Left forelimb (tissue), 1 donor: ENCODE results near the gene FBXL15.
"Not testable (repeated sequence)": the region's sequence is repeated elsewhere in the genome, so short reads cannot be mapped to it uniquely, and the experiment has no call there.

Experiments
- DNase-seq: peaks from one replicate; pipeline ENCODE4 v3.0.0-alpha.2; 2018; ENCODE audit warnings: low spot score

FBXL15 gene

GRCh38 chr10:102431452-102432124 is 11.0 kb downstream of the FBXL15 start:
- no peak for DNase-seq

GRCh38 chr10:102432162-102432950 is 11.7 kb downstream of the FBXL15 start, which contains the start of gene CUEDC2:
CUEDC2 (minus strand) TSS chr10:102432574; CDS start chr10:102425188, 7,386 bp downstream.
- peak; percentile 98 for DNase-seq

- DNase-seq: no peak
Observed at GRCh38 chr10:102433619-102434046, 13.0 kb downstream of the FBXL15 start.

DNA sequence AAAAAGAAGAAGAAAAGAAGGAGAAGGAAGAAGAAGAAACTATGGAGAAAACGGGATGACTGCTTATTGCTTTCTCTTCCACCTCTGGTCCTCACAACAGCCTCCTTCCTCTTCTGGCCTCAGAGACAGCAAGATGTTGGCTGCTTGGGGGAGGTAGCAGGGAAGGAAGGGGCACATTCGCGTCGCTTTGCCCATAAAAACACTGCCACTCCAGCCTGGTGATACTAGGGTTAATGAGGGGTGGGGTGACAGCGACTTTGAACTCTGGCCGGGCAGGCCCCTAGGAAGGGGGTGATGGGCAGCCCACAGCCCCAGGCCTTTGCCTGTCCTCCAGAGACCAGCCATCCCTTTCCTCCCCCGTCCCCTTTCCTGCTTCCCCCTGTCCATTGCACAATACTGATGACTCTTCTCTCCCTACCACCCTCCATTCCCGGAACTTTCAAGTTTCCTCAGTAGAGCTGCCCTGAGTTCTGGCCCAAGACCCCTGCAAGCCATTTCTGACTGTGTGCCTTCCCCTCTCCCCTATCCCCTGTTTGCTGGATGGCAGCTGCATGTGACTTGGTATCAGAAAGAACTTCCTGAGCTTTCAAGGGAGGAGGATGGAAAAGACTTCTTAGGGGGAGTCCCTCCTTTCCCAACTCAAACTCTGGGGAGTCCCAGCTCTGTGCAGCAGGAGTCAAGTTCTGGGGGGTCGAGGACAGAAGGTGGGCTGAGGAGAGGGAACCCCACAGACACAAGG is 13.9 kb downstream of the FBXL15 start:
- no peak for DNase-seq

DNA sequence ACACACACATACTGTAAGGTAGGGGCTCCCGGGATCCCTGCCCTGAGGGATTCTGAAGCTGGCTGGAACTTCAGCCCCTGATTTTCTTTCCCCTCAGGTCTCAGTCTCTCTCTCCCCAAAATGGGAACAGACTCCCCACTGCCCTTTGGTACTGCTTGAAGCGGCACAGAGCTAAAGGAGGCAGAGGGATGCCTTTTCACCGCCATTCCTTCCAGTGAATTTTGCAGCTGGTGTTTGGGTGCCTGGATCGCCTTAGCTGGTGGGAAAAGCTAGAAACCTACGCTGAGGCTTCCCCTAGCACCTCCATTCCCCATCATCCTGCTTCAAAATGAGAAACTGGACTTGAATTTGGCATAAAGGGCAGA is 14.5 kb downstream of the FBXL15 start:
- DNase-seq: no peak

DNA sequence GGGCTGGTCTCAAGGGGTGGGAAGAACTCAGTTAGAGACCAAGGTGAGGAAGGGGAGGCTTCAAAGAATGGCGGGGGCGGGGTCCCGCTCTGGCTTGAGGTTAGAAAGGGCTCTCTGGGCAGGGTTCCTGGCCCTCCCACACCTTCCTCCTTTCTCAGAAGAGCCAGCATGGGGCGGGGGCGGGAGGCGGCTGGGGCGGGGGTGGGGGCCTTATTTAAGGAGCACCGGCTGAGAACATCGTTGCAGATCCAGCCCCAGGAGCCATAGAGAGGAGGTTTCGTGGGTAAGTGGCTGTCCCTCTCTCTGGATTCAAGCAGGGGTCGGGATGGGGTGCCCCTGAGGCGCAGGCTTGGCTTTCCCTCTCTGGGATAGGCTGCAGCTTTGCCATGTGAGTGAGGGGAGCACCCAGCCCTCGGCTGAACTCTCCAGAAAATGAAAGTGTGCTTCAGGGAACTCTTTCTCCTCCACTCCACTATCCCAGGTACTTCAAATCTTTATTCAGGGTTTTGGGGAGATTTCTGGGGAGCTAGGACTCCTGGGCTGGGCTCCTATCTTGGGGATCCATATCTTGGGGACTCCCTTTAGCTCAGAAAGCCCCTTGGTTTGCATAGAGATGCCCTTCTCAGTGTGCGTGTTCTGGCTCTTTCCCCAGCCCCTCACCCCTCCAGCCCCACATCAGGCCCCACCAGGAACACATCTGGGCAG is 15.0 kb downstream of the FBXL15 start:
- no peak for DNase-seq

DNA sequence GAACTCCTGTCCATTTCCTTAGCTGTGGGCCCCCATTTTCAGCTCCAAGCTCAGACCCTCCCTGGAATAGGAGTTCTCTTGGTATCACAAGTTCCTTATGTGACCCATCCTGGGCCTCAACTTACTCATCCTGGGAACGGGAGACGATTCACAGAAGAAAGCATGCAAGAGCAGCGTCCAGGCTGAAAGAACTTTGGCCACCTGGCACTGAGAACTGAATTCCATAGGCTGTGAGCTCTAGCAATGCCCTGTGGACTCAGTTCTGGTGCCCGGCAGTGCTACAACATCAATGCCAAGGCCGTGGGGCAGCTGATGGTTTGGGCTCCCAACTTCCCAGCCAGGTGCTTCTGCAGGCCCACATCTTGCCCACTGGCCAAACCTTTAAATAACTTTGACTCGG is 15.7 kb downstream of the FBXL15 start:
- no peak for DNase-seq

GRCh38 chr10:102437515-102437914 is 16.9 kb downstream of the FBXL15 start:
- no peak for DNase-seq

GRCh38 chr10:102438374-102438773 is 17.7 kb downstream of the FBXL15 start:
- no peak for DNase-seq

DNA sequence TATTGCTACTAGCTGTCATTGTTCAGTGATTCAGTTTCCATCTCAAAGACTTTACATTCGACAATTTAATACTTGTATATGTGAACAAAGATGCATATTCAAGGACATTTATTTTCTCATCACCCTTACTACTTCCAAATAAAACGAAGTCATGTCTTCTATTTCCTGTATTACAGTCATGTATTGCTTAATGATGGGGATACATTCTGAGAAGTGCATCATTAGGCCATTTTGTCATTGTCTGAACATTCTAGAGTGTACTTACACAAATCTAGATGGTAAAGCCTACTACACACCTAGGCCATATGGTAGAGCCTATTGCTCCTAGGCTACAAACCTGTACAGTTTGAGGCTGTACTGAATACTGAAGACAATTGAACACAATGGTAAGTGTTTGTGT is 24.2 kb downstream of the FBXL15 start:
- DNase-seq: no peak

DNA sequence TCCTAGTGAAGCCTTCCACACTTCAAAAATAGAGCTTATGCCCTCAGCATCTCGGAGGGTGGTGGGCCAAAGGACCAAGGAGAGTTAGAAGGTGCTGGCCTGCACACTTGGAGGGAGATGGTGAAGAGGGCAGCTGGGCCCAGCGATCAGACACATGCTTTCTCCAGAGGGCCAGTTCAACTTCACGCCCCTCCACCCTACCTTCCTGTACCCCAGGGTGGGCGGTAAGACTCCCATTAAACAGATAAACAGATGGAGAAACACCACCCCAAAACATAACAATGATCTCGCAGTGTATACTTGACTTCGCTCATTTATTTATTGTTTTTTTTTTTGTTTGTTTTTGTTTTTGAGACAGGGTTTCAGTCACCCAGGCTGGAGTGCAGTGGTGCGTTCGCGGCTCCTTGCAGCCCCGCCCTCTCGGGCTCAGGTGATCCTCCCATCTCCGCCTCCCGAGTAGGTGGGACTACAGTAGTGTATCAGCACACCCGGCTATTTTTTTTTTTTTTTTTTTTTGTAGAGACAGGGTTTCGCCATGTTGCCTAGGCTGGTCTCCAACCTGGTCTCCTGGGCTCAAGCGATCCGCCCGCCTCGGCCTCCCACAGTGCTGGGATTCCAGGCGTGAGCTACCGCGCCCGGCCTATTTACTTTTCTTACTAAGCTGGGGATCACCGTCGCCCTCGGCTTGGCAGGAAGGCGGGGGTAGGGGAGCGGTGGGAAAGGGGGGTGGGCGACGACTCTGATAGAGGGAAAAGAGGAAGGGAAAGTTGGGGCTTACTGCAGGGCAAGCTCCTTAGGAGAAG is 28.9 kb downstream of the FBXL15 start:
- no peak for DNase-seq

GRCh38 chr10:102450124-102450373 is 29.4 kb downstream of the FBXL15 start:
- no peak for DNase-seq

DNA sequence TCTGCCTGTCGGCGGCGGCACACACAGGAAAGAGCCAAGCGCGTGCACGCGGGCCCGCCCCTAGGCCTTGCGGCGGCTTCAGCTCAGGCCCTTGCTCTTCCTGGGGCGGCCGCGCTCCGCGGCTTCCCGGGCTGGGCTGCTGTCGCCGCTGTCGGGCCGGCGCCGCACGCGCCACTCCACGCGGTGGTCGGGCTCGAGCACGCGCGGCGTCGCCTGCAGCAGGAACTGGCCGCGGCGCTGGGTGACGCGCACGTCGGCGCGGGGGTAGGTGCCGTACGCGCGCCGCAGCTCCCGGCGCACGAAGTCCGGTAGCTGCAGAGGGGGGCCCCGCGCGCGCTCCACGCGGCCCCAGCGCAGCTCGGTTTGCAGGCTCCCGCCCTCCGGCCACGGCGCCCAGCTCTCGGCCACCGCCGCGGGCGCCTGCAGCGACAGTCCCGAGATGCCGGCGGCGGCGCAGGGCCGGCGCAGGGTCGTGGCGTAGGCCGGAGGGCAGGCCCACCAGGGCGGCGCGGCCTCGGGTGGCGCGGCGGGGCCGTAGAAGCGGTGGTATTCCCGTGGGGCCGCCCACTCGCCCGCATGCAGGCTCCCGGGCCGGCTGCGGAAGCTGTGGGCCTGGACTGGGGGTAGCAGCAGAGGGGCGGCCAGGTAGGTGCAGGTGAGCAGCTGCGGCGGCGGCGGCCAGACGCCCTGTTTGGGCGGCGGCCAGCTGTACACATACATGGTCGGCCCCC is 29.9 kb downstream of the FBXL15 start:
- DNase-seq: peak; percentile 91

- DNase-seq: no peak
Observed at GRCh38 chr10:102451105-102451969, 30.7 kb downstream of the FBXL15 start, which contains the start of gene C10orf95. C10orf95 (minus strand) TSS chr10:102451543; CDS start chr10:102451093, 450 bp downstream.

- no peak for DNase-seq
Observed at GRCh38 chr10:102452672-102453340, 32.2 kb downstream of the FBXL15 start.

GRCh38 chr10:102453502-102453901 is 32.9 kb downstream of the FBXL15 start:
- no peak for DNase-seq

- DNase-seq: not testable (repeated sequence)
Observed at GRCh38 chr10:102454662-102455487, 34.2 kb downstream of the FBXL15 start.

DNA sequence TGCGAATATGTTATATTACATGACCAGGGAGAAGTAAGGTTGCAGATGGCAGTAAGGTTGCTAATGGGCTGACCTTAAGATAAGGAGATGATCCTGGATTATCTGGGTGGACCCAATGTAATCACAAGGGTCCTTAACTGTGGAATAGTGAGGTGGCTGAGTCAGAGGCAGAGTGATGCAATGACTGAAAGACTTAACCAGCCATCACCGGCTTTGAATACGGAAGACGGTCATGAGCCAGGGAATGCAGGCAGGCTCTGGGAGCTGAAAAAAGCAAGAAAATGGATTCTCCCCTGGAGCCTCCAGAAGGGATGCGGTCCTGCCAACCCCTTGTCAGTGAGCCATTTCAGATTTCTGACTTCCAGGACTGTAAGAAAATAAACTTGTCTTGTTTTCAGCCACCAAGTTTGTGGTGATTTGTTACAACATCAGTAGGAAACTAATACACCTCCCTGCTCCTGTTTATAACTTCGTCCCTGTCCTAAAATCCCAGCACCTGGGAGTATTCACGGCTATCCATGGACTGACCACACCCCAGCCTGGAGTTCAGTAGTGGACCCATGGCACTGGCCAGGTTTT is 35.3 kb downstream of the FBXL15 start:
- DNase-seq: no peak
